Inferior parietal cortex (tissue), 1 donor: ENCODE data around the gene MRRF.
"Not testable (repeated sequence)": the region's sequence is repeated elsewhere in the genome, so short reads cannot be mapped to it uniquely, and the experiment has no call there.

Experiments used
- DNase-seq: peaks from one replicate; pipeline ENCODE4 v3.0.0-alpha.2; 2016; ENCODE audit errors: extremely low spot score

Gene MRRF

DNA sequence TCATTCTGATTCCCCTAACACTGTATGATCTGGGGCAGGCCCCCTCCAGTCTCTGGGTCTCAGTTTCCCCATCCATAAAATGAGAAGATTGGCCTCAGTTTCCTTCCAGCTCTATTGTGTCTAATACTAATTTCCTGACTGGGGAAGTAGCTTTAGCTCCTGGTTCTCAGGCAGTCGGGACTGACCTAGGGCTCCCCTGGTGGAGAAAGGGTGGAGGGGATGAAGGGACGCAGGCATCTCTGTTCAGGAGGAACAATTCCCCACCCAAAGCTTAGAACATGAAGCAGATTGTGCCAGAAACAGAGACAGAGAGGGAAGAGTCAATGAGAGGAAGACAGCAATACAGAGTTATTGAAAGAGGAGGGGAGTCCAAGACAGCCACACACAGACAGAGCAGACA lies 91.9 kb downstream of the MRRF start:
- DNase-seq, result no peak

DNA sequence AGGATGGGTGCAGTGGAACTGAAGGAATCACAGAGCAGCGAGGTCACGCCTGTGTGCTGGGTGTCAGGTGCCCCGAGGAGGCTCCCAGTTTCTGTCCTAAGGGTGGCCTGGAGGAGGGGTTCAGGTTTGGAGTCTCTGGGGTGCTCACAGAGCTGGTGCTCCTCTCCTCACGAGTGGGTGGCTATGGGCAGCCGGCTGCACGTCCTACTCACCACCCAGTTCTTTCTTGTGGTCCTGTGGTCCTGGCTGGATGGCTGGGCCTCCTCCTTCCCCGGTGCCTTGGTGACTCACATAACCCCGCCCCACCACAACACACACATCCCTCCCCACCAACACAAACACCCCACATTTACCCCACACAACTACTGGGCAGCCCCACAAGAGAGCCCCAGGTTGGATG lies 96.2 kb downstream of the MRRF start:
- no peak for DNase-seq

DNA sequence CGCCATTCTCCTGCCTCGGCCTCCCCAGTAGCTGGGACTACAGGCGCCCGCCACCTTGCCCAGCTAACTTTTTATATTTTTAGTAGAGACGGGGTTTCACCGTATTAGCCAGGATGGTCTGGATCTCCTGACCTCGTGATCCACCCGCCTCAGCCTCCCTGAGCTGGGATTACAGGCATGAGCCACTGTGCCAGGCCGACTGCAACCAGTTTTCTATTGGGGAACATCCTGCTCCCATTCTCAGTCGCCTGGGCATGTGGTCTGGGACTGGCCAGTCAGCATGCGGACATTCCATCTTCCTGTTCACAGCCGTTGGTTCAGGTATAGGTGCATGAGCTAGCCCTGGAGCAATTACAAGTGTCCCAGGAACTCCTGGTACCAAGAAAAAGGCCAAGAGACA lies 98.4 kb downstream of the MRRF start:
- not testable (repeated sequence) for DNase-seq

DNA sequence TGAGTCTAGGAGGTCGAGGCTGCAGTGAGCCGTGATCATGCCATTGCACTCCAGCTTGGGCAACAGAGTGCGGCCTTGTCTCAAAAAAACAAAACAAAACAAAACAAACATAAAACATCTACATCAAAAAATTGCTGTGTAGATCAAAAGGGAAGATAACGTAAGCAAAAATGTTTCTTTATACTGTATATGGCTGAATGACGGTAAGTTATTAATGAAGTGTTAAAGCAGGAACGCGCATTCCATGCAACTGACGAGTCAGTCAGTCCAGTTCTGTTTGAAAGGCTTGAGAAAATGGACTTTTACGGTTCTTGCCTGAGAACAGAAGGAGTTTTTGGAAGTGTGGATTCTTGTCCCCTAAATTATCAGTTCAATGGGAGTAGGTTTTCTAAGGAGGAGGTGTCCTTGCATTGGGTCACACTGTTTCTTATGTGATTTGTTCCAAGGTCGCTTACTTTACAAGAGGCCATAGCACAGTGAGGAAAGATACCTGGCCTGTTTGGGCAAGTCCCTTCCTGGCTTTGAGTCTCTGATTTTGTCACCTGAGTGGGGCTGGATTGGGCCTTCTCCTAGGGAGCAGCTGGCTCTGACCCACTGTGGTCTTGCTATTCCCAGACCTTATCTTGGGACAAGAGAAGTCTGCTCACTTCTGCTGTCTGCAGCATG lies 99.6 kb downstream of the MRRF start:
- no peak for DNase-seq

DNA sequence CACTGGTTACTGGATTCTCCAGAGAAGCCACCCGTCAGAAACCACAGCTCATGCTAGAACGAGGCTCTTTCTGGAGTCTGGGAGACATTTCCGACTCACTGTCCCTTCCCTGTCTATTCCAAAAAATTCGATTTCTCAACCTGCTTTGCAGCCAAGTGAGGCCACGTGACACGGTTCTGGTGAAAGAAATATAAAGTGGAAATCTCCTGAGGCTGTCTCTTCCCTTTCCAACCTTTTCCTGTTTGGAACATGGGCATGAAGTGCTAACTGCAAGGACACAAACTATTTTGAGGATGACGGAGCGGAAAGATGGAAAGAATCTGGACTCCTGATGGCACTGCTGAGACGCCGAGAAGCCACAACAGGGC lies 100.1 kb downstream of the MRRF start:
- no peak for DNase-seq

DNA sequence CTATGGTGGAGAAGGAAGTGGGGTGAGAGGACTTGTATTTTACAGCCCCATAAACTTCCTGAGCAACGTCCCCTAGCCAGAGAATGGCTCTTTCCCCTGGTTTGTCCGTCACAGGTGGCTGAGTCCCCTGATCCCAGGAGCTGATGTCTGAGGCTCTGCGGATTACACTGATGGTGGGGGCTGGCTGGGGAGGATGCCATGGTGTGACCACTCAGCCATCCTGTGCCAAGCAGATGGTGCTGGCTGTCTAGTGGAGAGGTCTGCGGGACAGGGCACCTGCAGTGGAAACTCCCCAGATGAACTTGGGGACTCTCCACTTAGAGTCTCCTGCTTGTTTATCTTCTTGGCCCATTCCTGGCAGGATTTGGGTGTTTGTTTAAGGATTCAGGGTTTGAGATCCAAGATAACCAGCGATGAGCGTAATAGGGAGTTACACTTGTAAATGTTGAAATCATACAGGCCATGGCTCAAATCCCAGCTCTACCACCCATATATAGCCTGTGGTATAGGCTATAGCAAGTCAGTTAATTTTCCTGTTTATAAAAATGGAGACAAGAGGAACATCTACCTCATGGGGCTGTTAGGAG lies 101.5 kb downstream of the MRRF start:
- no peak for DNase-seq

DNA sequence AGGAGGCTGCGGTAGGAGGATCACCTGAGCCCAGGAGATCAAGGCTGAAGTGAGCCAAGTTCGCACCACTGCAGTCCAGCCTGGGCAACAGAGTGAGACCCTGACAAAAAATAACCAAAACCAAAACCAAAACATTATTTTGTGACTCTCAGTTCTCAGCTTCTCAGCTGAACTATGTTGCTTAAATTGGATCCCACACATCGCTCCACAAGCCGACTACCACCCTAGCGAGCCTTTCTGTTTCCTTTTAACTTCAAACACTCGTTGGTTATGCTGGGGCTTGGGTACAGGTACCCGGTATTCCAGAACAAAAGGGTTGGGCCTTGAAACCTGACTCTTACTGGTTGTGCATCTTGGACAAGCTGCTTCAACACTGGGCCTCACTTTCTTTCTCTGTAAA lies 102.4 kb downstream of the MRRF start:
- DNase-seq, result no peak

DNA sequence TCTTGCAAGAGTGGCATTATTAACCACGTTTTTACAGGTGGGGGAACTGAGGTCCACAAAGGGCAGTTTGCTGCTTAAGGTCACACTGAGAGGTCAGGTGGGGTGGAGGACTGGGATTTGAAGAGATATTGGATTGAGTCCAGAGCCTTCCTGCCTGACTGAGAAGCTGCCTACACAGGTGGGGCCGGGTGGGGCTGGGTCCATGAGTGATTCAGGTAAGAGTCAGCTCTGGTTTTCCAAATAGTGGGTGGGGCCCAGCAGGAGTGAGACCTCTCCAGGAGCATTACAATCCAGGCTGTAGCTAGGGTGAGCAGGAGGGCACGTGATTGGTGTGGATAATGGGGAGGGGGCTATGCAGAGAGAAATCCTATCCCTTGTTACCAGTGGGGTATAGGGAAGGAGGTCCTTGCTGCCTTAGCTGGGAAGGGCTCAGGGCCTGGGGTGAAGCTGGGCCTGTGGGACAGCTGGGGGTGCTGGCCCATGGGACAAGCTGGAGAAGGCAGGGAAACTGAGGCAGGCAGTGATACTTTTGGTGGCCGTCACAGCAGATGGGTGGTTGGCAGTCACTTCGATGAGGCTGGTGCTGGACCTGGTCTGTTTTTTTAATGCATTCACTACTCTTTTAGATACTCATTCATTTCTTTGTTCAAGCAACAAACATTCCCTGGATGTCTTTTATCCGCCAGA lies 103.2 kb downstream of the MRRF start:
- no peak for DNase-seq

DNA sequence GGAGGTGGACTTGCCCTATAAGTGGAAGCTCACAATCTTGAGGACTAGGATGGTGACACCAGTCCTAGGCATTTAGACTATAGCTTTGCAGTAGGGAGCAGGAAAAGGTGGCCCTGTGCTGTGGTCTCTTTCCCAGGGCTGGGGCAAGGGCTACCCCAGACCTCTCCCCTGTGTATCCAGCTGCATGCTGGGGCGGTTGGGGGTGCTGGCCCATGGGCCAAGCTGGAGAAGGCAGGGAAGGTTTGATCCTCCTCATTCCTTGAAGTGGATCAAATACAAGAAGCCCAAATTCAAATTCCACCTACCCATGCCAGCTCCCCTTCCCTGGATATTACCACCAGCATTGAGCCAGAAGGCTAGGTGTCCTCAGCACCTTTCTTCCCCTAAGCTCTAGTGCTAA lies 104.0 kb downstream of the MRRF start:
- DNase-seq, result no peak

DNA sequence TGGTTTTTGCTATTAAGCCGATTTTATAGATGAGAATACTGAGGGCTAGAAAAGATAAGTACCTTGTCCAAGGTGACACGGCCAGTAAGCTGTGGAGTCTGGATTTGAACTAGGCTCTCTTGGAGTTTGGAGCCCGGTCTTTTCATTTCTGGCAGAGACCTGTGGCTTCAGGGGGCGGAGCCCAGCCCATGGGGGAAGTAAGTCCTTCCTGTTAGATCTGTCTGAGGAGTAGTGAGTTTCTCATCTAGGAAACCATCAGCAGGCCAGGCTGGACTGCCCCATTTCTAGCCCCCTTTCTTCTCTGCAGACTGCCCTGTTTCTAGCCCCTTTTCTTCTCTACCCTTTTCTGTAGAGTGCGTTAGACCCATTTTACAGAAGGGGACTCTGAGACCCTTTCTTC lies 105.6 kb downstream of the MRRF start:
- no peak for DNase-seq

DNA sequence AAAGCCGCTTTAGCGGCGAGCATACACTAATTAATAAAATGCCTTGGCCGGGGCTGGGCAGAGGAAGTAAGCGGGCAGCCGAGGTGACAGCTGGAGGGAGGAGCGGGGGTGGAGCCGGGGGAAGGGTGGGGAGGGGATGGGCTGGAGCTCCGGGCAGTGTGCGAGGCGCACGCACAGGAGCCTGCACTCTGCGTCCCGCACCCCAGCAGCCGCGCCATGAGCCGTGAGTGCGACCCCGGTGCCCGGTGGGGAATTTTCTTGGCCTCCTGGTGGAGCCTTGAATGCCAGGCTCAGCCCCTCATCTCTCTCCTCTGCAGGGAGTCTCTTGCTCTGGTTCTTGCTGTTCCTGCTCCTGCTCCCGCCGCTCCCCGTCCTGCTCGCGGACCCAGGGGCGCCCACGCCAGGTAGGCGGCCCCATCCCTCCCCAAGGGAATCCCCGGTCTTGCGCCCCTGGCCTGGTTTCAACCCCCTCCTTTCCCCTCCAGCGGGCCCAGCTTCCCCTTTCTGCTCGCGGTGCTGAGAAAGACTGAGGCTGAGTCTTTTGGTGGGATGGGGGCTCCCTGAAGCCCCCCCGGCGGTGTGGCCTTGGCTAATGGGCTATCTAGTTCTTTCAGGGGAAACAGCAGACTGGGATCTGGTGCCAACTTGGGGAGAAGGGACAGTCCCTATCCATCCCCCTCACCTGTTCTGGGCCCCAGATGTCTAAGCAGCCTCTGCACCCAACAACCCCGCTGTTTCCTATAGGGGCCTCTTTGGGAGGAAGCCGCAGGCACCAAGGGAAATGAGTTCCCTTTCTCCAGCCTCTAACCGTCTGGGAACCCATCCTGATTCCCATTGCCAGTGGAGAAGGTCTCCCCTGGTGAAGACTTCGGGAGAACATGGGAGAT lies 106.4 kb downstream of the MRRF start, which contains the start of gene PTGS1:
PTGS1 (plus strand) TSS at position 156 of the 887 bp plus-strand sequence; CDS start at position 217, 61 bp downstream.
- DNase-seq, result no peak

DNA sequence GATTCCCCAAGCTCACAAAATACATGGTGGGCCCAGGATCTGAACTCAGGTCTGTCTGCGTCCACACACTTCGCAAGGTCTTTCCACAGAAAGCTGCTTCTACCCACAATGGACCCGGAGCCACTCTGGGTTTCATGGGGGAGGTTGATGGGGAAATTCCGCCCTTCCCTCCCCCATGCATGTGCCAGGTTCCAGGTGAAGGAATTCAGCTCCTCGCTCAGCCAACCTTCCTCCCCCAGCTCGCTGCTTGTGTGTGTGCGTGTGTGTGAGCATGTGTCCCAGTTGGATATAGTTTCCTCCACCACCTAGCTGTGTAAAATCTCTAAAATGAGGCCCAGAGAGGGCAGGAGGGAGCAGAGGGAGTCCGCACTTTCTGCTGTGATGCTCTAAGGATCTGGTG lies 107.2 kb downstream of the MRRF start:
- no peak for DNase-seq

DNA sequence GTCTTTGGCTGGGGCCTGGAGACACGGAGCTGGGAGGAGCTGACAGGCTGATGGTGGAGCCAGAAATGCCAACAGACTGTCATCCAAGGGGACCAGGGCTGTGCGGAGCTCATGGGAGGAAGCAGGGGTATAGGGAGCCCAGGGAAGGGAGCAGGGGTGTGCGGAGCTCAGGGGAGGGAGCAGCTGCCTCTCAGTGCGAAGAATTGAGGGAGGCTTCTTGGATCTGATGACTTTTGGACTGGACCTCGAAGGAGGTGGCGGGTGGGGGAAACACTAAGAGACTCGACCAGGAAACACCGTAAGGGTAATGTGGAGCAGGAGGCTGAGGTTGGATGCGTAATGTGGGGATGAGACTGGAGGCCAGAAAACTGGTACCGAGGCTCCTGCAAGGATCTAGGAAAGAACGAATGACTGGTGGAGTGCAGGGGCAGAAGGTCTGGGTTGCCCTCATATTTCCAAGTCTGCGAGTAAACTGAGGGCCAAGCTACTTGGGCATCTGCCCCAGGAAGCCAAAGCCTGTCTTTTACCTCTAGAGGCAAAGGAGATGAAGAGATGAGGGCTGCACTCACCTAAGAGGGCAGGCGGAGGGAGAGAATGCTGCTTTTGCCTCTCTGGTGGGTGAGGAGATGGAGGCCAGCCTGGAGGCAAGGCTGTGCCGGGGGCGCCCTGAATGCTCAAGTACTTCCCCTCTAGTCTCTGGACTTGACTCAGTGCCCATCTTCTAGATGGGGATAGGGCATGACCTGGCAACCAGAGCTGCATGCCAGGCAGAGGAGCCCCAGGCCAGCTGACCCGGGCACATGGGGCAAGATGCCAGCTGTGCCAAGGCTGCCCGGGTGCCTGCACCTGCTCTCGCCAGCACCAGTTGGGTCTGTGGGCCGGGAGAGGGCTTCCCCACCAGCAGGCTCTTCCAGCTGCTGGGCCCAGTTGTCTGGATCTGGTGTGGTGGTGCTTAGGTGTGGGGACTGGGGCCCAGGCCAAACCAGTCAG lies 108.5 kb downstream of the MRRF start:
- no peak for DNase-seq

DNA sequence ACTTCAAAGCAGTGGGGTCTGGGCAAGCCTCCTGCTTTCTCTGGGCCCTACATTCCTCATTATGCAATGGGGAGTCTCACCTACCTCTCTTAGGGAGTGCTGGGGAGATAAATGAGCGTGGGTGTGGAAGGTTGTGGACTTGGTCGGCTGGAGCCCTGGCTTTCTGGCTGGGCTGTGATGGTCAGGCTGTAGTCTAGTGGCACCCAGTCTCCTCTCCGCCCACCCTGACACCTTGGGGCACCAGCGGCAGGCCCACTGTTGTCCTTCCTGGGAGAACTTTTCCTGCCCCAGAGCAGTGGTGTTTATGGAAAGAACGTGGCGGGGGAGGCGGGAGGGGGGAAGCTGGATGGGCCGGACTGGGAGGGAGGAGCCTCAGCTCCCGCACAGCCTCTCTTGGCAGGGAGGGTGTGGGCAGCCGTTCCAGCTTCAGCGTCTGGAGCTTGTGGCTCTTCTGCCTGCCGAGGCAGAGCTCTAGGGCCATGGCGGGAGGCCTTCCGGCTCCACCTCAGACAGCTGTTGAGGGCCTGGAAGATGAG lies 110.3 kb downstream of the MRRF start:
- no peak for DNase-seq

DNA sequence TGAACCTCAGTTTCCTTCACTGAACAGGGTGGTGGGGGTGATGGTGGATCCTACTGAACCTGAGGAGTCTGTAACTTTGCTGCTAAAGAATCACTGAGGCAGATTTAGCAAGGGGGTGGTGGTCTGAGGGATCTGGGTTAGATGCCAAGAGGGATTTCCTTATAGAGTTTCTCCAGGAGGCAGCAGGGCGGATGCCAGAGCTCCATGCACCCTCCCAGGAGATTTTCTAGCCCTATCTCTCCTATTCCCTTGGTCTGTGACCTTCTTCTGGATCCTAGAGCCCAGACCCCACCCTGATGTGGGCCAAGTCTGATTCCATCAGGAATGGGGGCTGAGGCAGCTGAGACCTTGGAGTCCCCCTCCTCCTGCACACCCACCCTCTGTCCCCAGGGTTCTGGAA lies 112.1 kb downstream of the MRRF start:
- DNase-seq, result no peak

DNA sequence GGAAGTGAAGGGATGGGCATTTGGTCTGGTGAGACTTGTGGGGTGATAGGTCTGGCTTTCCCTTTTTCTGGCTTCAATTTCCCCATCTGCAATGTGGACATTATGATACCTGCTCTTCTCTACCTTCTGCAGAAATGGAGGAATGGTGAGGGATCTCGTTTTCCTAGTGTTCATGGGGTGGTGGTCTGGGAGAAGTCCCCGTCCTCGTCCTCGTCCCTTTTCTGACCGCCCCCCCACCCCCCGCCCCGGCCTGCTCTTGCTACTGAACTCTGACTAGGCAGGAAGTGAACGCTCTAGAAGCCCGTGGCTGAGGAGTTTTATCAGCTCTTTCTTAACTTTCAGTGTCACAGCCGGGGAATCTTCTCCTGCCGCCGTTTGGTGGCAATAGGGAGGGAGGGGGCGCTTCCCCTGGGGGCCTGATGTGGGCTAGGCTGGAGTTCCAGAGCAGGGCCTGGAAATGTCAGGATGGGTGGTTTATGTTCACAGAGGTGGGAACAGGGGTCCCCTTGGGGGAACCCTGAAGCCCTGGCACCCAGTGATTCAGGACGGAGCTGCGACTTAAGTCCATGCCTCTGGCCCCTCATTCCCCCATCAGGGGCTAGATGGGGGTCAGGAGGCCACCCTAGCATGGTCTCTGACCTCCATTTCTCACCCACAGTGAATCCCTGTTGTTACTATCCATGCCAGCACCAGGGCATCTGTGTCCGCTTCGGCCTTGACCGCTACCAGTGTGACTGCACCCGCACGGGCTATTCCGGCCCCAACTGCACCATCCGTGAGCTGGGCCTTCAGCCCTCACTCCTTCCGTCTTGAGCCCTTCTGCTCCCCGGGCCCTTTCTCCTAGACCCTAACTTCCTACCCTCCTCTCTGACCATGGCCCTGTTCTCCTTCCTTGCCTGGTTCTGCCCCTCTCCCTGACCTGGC lies 112.8 kb downstream of the MRRF start:
- no peak for DNase-seq

DNA sequence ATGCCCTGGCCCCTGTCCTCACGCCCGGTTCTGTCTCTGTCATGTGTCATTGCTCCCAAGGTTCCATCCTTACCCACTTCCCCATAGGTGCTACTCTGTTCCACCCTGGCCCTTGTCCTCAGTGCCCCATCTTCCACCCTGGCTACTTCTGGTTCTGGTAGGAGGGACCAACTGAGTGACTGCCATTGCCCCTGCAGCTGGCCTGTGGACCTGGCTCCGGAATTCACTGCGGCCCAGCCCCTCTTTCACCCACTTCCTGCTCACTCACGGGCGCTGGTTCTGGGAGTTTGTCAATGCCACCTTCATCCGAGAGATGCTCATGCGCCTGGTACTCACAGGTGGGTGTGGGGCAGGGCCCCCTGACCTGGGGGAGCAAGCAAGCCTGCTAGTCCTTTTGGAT lies 113.6 kb downstream of the MRRF start:
- no peak for DNase-seq

DNA sequence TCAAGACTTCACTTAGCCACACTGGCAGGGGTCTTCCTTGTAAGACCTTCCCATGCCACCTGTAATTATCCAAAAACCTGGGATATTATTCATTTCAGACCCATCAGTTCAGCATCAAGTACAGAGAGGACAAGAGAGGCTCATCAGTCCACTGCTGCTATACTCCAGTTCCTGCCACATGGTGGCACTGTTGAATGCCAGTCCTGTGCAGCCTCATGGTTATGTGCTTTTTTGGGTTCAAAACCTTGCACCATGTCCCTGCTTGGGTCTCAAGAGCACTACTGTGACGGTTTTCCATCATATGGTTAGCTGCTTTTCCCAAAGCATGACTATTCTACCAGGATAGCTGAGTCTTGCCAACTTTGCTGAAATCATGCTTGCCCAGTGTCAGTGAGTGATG lies 114.7 kb downstream of the MRRF start:
- DNase-seq, result no peak

DNA sequence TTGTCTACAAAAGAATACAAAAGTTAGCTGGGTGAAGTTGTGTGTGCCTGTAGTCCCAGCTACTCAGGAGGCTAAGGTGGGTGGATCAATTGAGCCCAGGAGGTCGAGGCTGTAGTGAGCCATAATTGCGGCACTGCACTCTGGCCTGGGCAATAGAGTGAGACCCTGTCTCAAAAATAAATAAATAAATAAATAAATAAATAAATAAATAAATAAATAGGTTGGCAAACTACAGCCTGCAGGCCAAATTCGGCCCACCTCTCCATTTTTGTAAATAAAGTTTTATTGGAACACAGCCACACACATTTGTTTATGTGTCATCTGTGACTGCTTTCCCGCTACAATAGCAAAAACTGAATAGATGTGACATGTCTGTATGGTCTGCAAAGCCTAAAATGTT lies 115.6 kb downstream of the MRRF start:
- no peak for DNase-seq
